ENCODE data around the gene ELP4.

DNA sequence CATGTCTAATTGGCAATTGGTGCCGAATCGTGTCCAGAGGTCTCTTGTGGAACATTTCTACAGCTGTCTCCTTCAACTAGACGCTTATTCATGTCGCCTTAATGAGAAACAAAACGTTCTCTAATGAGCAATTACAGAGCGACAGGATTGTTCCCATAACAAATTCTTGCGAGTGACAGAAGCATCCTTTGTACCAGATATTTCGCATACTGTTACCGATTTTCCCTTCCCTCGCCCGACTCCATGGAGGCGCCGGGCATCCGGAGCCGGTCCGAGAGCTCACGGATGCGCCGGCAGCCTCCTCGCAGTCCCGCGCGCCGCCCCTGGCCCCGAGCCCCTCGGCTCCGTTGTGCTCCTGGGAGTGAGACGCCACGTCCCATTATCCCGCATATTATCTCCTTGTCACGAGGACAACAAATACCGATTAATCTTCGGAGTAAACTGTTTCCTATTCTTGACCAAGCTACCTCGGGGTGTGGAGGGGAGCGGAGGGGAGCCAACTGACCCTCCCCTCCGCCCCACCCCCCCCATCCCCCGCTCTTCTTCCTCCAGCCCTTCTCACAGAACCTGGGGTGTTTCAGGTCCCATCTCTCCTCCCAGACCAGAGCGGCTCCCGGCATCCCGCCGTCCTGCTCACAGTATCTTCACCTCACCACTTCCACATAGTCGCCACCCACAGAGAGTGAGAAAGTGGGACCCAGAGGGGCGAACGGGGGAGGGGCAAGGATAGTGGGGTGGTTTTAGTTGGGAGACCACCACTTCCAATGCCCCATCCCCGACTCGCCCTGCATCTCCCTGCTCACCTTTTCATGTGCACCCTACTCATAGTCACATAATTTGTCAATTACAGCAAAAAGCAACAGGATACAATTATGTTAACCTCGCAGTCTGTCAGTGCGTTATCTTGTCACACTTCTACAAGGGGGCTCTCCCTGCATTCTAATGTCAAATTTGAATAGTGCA, 290.1 kb downstream of the ELP4 start:
- no peak for TF ChIP-seq POLR2AphosphoS5 (IDR thresholded peaks at IDR 0.05; ENCODE audit: low read depth, low read length)
- no peak for TF ChIP-seq SIN3A (IDR thresholded peaks at IDR 0.05; ENCODE audit: borderline replicate concordance, insufficient read depth, low read length)
